IMR-90 (cell line): ENCODE results near the gene PTGDS. TPM values are rescaled to one million over a fixed set of nuclear protein-coding genes. Genes with fewer than 3 reads are reported as not detected.
A peak's percentile ranks its signal among the peaks of the same experiment; 100 is the strongest.

Experiments used
- ATAC-seq: fragments of 200-7000 bp; cut with Tn5 transposase; 2 replicates; pipeline ENCODE4 v1.9.1; 2020; ENCODE audit warnings: low read depth, mild to moderate bottlenecking, moderate library complexity
- BruUV-seq: library from RNA; stranded (reverse); fragments of 400-500 nt; replicated peaks from 2 replicates; lab custom pipeline; 2021; lab: Mats Ljungman, UMichigan
- CTCF ChIA-PET: fragments of 300-600 bp; formaldehyde crosslinking; extraction: SDS; loops from one replicate; lab custom pipeline; 2021; ENCODE audit warnings: antibody characterized with exemption; lab: Yijun Ruan, JAX
- POLR2A ChIA-PET: fragments of 300-600 bp; sonication (Branson Sonifier 250); formaldehyde crosslinking; loops from one replicate; lab custom pipeline; 2022; ENCODE audit warnings: antibody characterized with exemption; ENCODE audit not compliant: unreplicated experiment; lab: Charles Lee
- DNase-seq: peaks from one replicate; pipeline ENCODE4 v3.0.0; 2013
- H2AFZ ChIP-seq: replicated peaks from 2 replicates; pipeline ENCODE3; 2013; ENCODE audit warnings: low read length, mild to moderate bottlenecking; ENCODE audit not compliant: poor library complexity
- H2AK5ac ChIP-seq: 2 replicates; pipeline ENCODE4 v1.6.1; 2013; ENCODE audit warnings: low read depth, low read length, inconsistent platforms
- H2AK9ac ChIP-seq: replicated peaks from 2 replicates; pipeline ENCODE3; 2013; ENCODE audit warnings: mild to moderate bottlenecking, low read depth, low read length, moderate library complexity; ENCODE audit not compliant: poor library complexity
- H2BK120ac ChIP-seq: 2 replicates; pipeline ENCODE4 v1.6.1; 2013; ENCODE audit warnings: low read depth, low read length, inconsistent platforms
- H2BK15ac ChIP-seq: 3 replicates; pipeline ENCODE4 v1.6.1; 2013; ENCODE audit warnings: low read depth, low read length, inconsistent platforms
- H2BK20ac ChIP-seq: 2 replicates; pipeline ENCODE4 v1.6.1; 2013; ENCODE audit warnings: low read depth, mild to moderate bottlenecking, inconsistent platforms, low read length, moderate library complexity
- H2BK5ac ChIP-seq: 2 replicates; pipeline ENCODE4 v1.6.1; 2013; ENCODE audit warnings: mild to moderate bottlenecking, low read depth, low read length, inconsistent platforms; ENCODE audit not compliant: poor library complexity, severe bottlenecking
- H3K14ac ChIP-seq: replicated peaks from 2 replicates; pipeline ENCODE4 v1.6.1; 2013; ENCODE audit warnings: low read depth, low read length, inconsistent platforms
- H3K18ac ChIP-seq: 2 replicates; pipeline ENCODE4 v1.6.1; 2013; ENCODE audit warnings: low read depth, low read length, control low read depth
- H3K23ac ChIP-seq: 2 replicates; pipeline ENCODE4 v1.6.1; 2013; ENCODE audit warnings: low read depth, low read length, inconsistent platforms
- H3K27ac ChIP-seq: 2 replicates; pipeline ENCODE4 v1.5.1; 2013; ENCODE audit warnings: mild to moderate bottlenecking, control low read depth, low read length; ENCODE audit not compliant: insufficient read depth
- H3K27me3 ChIP-seq: 2 replicates; pipeline ENCODE4 v1.6.1; 2013; ENCODE audit warnings: low read length; ENCODE audit not compliant: control insufficient read depth, insufficient read depth
- H3K36me3 ChIP-seq: 2 replicates; pipeline ENCODE4 v1.6.1; 2013; ENCODE audit warnings: low read length, mixed read lengths; ENCODE audit not compliant: control insufficient read depth, insufficient read depth
- H3K4ac ChIP-seq: 2 replicates; pipeline ENCODE4 v1.6.1; 2013; ENCODE audit warnings: low read depth, low read length, inconsistent platforms
- H3K4me1 ChIP-seq: 2 replicates; pipeline ENCODE4 v1.6.1; 2013; ENCODE audit warnings: low read length, mixed read lengths; ENCODE audit not compliant: control insufficient read depth, insufficient read depth
- H3K4me2 ChIP-seq: 2 replicates; pipeline ENCODE4 v1.6.1; 2013; ENCODE audit warnings: low read depth, mild to moderate bottlenecking, control low read depth, low read length, moderate library complexity
- H3K4me3 ChIP-seq: 2 replicates; pipeline ENCODE4 v1.5.1; 2013; ENCODE audit warnings: low read depth, mild to moderate bottlenecking, control low read depth, low read length, moderate library complexity; ENCODE audit not compliant: insufficient read depth
- H3K56ac ChIP-seq: 2 replicates; pipeline ENCODE4 v1.6.1; 2013; ENCODE audit warnings: low read length, inconsistent platforms; ENCODE audit not compliant: insufficient read depth; ENCODE audit errors: extremely low read depth
- H3K79me1 ChIP-seq, 2 experiments: 2 replicates each; pipeline ENCODE4 v1.6.1; 2013; ENCODE audit warnings: low read length in 2 of 2, inconsistent platforms in 1 of 2, low read depth in 1 of 2
- H3K9ac ChIP-seq: 2 replicates; pipeline ENCODE4 v1.6.1; 2013; ENCODE audit warnings: low read depth, low read length, control low read depth
- H3K9me1 ChIP-seq: 2 replicates; pipeline ENCODE4 v1.6.1; 2013; ENCODE audit warnings: low read length, inconsistent platforms; ENCODE audit not compliant: insufficient read depth
- H3K9me3 ChIP-seq: 2 replicates; pipeline ENCODE4 v1.6.1; 2013; ENCODE audit warnings: low read length; ENCODE audit not compliant: control insufficient read depth, insufficient read depth
- H4K20me1 ChIP-seq: 2 replicates; pipeline ENCODE4 v1.6.1; 2013; ENCODE audit warnings: low read length, inconsistent platforms; ENCODE audit not compliant: insufficient read depth
- H4K5ac ChIP-seq: 2 replicates; pipeline ENCODE4 v1.6.1; 2013; ENCODE audit warnings: mild to moderate bottlenecking, low read depth, low read length, control low read depth
- H4K8ac ChIP-seq, 2 experiments: 2 replicates each; pipeline ENCODE4 v1.6.1; 2013; ENCODE audit warnings: low read depth in 2 of 2, low read length in 2 of 2, control low read depth in 1 of 2, inconsistent platforms in 1 of 2
- H4K91ac ChIP-seq: 2 replicates; pipeline ENCODE4 v1.6.1; 2013; ENCODE audit warnings: low read depth, low read length, inconsistent platforms; ENCODE audit not compliant: insufficient read depth
- CEBPB ChIP-seq: IDR thresholded peaks from 2 replicates; pipeline ENCODE4 v1.6.1; 2012; ENCODE audit warnings: low read depth, low read length, improper control_type of control experiment
- CHD1 ChIP-seq: IDR thresholded peaks from 2 replicates; pipeline ENCODE4 v1.6.1; 2012; ENCODE audit warnings: low read depth, low read length, improper control_type of control experiment
- MAFK ChIP-seq: IDR thresholded peaks from 2 replicates; pipeline ENCODE4 v1.6.1; 2012; ENCODE audit warnings: low read depth, low read length, improper control_type of control experiment
- MAZ ChIP-seq: IDR thresholded peaks from 2 replicates; pipeline ENCODE4 v1.6.1; 2012; ENCODE audit warnings: low read depth, mild to moderate bottlenecking, low read length, improper control_type of control experiment, moderate library complexity, borderline replicate concordance
- POLR2A ChIP-seq: IDR thresholded peaks from 2 replicates; pipeline ENCODE4 v1.6.1; 2012; ENCODE audit warnings: mild to moderate bottlenecking, low read depth, low read length
- RFX5 ChIP-seq: IDR thresholded peaks from 2 replicates; pipeline ENCODE4 v1.8.0; 2012; ENCODE audit warnings: low read depth, mild to moderate bottlenecking, low read length, moderate library complexity
- SMC3 ChIP-seq: fragments of 150-350 bp; IDR thresholded peaks from 2 replicates; pipeline ENCODE4 v1.6.1; 2016; ENCODE audit warnings: low read depth, mild to moderate bottlenecking, antibody characterized with exemption, low read length, moderate library complexity
- WGBS, 2 experiments: methylation state at CpG; one replicate each; pipeline versions ENCODE4 v1.1.5 to v1.1.7; 2013; ENCODE audit warnings: missing lambda C conversion rate in 2 of 2; ENCODE audit not compliant: insufficient read length in 1 of 2; ENCODE audit errors: extremely low coverage in 2 of 2; 5-methylcytosine and 5-hydroxymethylcytosine counted together
- dilution Hi-C: fragments of 300-500 bp; cut with HindIII; formaldehyde crosslinking; loops from one replicate; pipeline ENCODE4 v1.14.3; 2018; ENCODE audit warnings: low sequenced_read_pairs; ENCODE audit not compliant: unreplicated experiment
- in situ Hi-C: fragments of 300-500 bp; cut with MboI; formaldehyde crosslinking; loops from 3 replicates; pipeline ENCODE4 v1.14.3; 2019; ENCODE audit warnings: low sequenced_read_pairs, inconsistent platforms, mixed read lengths
- intact Hi-C: fragments of 100-400 bp; cut with micrococcal nuclease; formaldehyde crosslinking; loops from 2 replicates; pipeline ENCODE4 v1.10.0; 2022
- polyA plus RNA-seq, 3 experiments: library from polyadenylated mRNA; depleted of rRNA; stranded (reverse); fragments of >200 nt; gene quantifications; 2 replicates each; pipeline ENCODE4 v1.2.3, GENCODE V29; 2012; ENCODE audit warnings: low replicate concordance in 1 of 3
- total RNA-seq: library from RNA; depleted of rRNA; stranded (reverse); fragments of >200 nt; gene quantifications from 2 replicates; pipeline ENCODE4 v1.2.3, GENCODE V29; 2012

PTGDS gene
- total and polyA plus RNA-seq, 2 of the 4 experiments (the other 2 are of a cell fraction): 1.2 TPM; not detected in 1

- ATAC-seq (peak; percentile 77), DNase-seq (peak; percentile 25)
These were observed 965 bp downstream of the PTGDS start for GRCh38 chr9:136978073-136978864.

More at GRCh38 chr9:136978073-136978864, 965 bp downstream of the PTGDS start:
- no peaks in the 10 kb centered on the region for H3K36me3 ChIP-seq
- H3K9ac ChIP-seq: peak overlapping the region; percentile 48; the same call in 1 of the 2 replicates
- H3K18ac ChIP-seq: no peak overlapping the region; the same call in 1 of the 2 replicates
- no peaks in the 10 kb centered on the region for H3K79me1 ChIP-seq
- peaks cover 7% of the 10 kb centered on the region; the same call in 1 of the 2 replicates for H3K4me1 ChIP-seq
- no peak overlapping the region for H3K14ac ChIP-seq
- H2BK15ac ChIP-seq: no peak overlapping the region
- dilution Hi-C loops (no loop called here), intact Hi-C loops (no loop called here), in situ Hi-C loops (no loop called here)
- no peaks in the 10 kb centered on the region for H4K20me1 ChIP-seq
- H4K8ac ChIP-seq: peak overlapping the region; percentile 27 to 58; a peak in 2 of 4 replicates
- peaks cover 13% of the 10 kb centered on the region; the same call in 1 of the 2 replicates for H3K27me3 ChIP-seq
- no peak overlapping the region; the same call in 1 of the 2 replicates for H3K23ac ChIP-seq
- BruUV-seq: no TSS peak
- H2BK20ac ChIP-seq: no peak overlapping the region
- H2BK120ac ChIP-seq: peak overlapping the region; percentile 10; the same call in 1 of the 2 replicates
- H4K91ac ChIP-seq: no peak overlapping the region
- ChIA-PET POLR2A (interaction anchor here (0.6 kb wide), 1 partner anchor 54 kb away, joined by 4 read pairs; no protein-coding TSS in a partner anchor), CTCF (interaction anchor here (0.9 kb wide), 1 partner anchor 57 kb away, joined by 3 read pairs; no protein-coding TSS in a partner anchor)
- H2AK9ac ChIP-seq: no peak overlapping the region
- H3K9me1 ChIP-seq: no peaks in the 10 kb centered on the region
- no peak overlapping the region for H2BK5ac ChIP-seq
- H3K9me3 ChIP-seq: no peaks in the 10 kb centered on the region
- H2AFZ ChIP-seq: peak overlapping the region; percentile 89
- H4K5ac ChIP-seq: no peak overlapping the region
- peak overlapping the region; percentile 60 for H3K4me3 ChIP-seq
- no peak overlapping the region for H3K56ac ChIP-seq
- 2% methylated on average over 10 of the region's 78 CpGs; no CpG with 5 or more reads in 1 of the 2 experiments for WGBS, 2 experiments
- H3K27ac ChIP-seq: peak overlapping the region; percentile 12; the same call in 1 of the 2 replicates
- 0 out of 2 replicates have a peak overlapping the region, but pooled peaks have one; percentile 24 for H3K4ac ChIP-seq
- no peak for TF ChIP-seq POLR2A
- no peak for TF ChIP-seq RFX5
- no peak for TF ChIP-seq CHD1
- no peak for TF ChIP-seq SMC3
- no peak for TF ChIP-seq MAFK
- peak; percentile 15; the same call in 1 of the 2 replicates for TF ChIP-seq MAZ
- TF ChIP-seq CEBPB: no peak
- H2AK5ac ChIP-seq: no peak overlapping the region
- H3K4me2 ChIP-seq: peak overlapping the region; percentile 87
